ENCODE data around the gene KIF4A.

DNA sequence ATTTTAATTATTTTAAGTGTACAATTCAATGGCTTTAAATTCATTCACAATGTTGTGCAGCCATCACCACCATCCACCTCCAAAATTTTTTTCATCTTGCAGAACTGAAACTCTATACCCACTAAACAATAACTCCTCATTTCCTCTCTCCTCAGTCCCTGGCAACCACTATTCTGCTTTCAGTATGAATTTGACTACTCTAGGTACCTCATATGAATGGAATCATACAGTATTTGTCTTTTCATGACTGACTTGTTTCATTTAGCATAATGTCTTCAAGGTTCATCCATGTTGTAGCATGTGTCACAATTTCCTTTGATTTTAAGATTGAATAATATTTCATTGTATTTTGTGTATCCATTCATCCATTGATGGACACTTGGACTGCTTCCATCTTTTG is 46.9 kb downstream of the KIF4A start:
- TF ChIP-seq, protein P1, sequence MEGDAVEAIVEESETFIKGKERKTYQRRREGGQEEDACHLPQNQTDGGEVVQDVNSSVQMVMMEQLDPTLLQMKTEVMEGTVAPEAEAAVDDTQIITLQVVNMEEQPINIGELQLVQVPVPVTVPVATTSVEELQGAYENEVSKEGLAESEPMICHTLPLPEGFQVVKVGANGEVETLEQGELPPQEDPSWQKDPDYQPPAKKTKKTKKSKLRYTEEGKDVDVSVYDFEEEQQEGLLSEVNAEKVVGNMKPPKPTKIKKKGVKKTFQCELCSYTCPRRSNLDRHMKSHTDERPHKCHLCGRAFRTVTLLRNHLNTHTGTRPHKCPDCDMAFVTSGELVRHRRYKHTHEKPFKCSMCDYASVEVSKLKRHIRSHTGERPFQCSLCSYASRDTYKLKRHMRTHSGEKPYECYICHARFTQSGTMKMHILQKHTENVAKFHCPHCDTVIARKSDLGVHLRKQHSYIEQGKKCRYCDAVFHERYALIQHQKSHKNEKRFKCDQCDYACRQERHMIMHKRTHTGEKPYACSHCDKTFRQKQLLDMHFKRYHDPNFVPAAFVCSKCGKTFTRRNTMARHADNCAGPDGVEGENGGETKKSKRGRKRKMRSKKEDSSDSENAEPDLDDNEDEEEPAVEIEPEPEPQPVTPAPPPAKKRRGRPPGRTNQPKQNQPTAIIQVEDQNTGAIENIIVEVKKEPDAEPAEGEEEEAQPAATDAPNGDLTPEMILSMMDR (IDR thresholded peaks at IDR 0.05), result no peak
- TF ChIP-seq POLR2AphosphoS5 (IDR thresholded peaks at IDR 0.05) (no peak), POLR2A (IDR thresholded peaks at IDR 0.05) (no peak)

Data from prostate gland (tissue), 2 donors.